HEK293 (cell line): ENCODE data around the gene PSMB1.

ENCODE experiments used
- CTCF ChIP-seq: fragments of 450-650 bp; formaldehyde crosslinking; IDR thresholded peaks from 2 replicates; pipeline ENCODE4 v1.5.1; 2016; ENCODE audit warnings: missing biosample characterization, missing genetic modification characterization
- ZNF112 ChIP-seq: fragments of 450-650 bp; formaldehyde crosslinking; IDR thresholded peaks from 2 replicates; pipeline ENCODE4 v1.5.0; 2017; ENCODE audit warnings: missing biosample characterization, missing genetic modification characterization
- ZNF792 ChIP-seq: fragments of 450-650 bp; formaldehyde crosslinking; IDR thresholded peaks from 2 replicates; pipeline ENCODE4 v1.5.1; 2016; ENCODE audit warnings: missing biosample characterization, missing genetic modification characterization

DNA sequence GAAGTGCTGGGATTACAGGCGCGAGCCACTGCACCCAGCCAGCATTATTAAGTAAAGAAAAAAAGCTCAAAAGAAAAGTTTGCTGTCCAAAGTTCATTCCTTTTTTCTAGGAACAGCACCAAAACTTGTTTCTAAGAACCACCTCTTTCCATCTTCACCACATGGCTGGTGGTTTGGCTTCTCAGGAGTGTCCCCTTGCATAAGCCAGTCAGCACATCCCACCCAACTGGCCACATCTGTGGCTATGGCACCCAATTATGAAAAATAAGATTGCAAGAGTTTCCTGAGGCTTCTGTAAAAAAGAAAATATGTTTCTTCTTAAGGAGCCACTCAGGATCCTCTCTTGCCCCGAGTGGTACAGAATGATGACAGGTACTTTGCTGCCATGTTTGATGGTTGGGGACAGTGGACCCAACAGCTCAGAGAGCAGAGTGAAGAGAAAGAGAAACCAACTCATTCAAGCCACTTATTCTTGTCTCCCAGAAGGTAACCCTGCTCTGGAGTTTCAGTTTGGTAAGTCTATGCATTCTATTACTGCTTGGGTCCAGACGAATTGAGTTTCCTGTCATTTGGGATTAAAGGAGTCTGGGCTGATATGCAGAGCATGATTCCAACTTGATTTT is 65.3 kb downstream of the PSMB1 start:
- TF ChIP-seq CTCF (tag by site-specific recombination) (no peak), ZNF112 (tag by site-specific recombination) (no peak), ZNF792 (no peak)
